Measurements from ENCODE around the gene GPC5.
"Not testable (repeated sequence)": the region's sequence is repeated elsewhere in the genome, so short reads cannot be mapped to it uniquely, and the experiment has no call there.

GPC5 gene

DNA sequence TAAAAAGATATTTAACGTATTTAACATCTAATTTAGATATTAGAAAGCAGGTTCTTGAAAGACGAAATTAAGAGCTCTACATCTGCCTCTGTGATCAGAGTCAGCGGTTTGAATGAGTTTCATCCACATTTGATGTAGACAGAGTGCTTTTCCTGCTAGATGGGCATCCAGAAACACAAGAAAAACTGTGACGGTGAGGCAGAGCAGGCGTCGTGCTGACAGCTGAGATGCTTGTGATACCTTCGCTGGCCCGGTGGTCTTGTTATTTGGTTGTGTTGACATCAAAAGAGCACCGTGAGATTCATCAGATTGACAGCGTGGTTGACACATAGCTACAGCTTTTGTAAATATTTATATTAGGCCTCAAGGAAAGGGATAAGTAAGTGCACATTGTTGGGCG is 399.1 kb downstream of the GPC5 start:
- no peak for DNase-seq

- not testable (repeated sequence) for DNase-seq
Measured at GRCh38 chr13:91798338-91798737, 399.9 kb downstream of the GPC5 start.

DNA sequence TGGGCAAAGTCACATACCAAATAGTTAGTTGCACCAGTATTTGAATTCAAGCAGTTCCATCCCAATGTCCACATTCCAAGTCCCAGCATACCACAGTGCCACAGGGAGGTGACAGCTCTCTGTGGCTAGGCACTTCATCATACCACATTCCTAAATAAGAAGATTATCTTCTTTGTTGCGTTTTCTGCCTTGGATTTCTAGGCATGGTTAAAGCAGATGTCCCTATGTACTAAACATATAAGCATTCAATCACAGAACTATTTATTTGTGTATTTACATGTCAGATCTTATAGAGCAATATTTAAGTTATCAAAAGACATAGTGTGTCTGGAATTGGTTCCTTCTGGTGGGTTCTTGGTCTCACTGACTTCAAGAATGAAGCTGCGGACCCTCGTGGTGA is 403.4 kb downstream of the GPC5 start:
- DNase-seq, result not testable (repeated sequence)

DNA sequence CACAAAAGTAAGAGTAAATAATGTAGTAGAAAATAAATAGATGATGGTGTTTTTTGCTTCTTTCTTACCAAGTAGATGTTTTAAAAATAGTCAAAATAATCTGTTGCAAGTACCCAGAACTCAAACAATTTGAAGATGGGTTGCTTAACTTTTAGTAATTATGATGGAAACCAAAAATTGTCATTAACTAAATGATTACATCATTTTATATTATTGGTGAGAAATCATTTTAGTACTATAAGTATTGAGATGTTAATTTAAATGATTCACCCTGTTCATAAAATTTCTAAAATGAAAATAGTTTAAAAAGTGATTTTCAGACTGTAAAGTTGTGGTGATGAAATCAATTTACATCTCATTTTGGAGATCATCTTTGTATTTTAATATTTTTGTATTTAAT is 404.5 kb downstream of the GPC5 start:
- DNase-seq, result no peak

DNA sequence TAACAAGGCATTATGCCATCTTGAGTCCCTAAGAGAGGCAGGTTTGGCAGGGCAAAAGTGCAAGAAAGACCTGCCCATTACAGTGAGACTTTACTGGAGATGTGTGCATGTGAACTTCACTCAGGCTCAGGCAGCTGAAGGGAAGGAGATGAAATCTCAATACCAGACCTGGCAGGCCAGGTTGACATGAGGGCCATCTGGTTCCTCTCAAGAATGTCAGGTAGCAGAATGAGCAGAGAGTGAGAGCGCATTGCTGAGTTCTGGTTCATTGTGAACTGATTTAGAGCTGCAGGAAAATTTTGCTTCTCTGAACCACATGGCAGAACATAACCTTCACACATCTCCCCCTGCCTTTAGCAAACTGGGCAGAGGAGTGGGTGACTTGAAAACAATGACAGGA is 406.3 kb downstream of the GPC5 start:
- no peak for DNase-seq

- no peak for DNase-seq
Measured at GRCh38 chr13:91805605-91806004, 407.2 kb downstream of the GPC5 start.

DNA sequence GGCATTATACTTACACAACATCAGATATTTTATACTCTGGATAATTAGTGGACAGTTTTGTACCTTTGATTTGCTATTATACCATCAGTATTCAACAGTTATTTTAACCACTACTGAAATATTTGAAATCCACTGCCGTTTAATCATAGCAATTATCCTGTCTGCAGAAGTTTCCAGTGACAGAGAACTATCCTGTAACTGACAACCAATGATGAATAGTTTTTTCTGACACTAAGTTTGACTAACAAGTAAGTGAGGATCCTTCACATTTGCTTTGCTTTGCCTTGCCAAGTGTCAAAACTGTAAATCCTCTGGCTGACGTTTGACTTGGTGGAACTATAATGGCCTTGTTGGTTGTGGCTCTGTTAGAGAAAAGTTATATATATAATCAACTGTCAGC is 410.7 kb downstream of the GPC5 start:
- DNase-seq, result no peak

GRCh38 chr13:91813253-91813652 is 414.8 kb downstream of the GPC5 start:
- DNase-seq, result no peak

- no peak for DNase-seq
Measured at GRCh38 chr13:91816263-91816807, 417.9 kb downstream of the GPC5 start.

GRCh38 chr13:91817250-91817649 is 418.8 kb downstream of the GPC5 start:
- DNase-seq, result no peak

DNA sequence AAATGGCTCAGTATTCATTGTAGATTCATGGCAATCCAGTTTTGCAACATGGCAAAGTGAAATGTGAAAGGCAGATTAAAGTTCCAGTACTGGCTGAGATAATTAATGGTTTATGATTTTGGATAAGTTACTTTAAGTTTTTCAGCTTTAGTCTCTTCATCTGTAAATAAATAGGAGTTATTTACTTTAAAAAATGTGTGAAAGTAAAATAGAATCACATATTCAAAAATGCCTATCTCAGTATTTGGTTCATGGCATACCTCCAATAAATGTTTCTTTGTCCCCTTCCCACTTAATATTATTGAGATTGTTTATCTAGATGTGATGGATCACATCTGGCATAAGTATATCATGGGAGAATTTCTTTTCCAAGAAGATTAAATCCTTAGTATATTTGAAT is 426.0 kb downstream of the GPC5 start:
- no peak for DNase-seq

- no peak for DNase-seq
Measured at GRCh38 chr13:91825516-91825915, 427.1 kb downstream of the GPC5 start.

- no peak for DNase-seq
Measured at GRCh38 chr13:91836553-91836952, 438.1 kb downstream of the GPC5 start.

GRCh38 chr13:91845612-91846011 is 447.2 kb downstream of the GPC5 start:
- no peak for DNase-seq

GRCh38 chr13:91863699-91864098 is 465.3 kb downstream of the GPC5 start:
- no peak for DNase-seq

DNA sequence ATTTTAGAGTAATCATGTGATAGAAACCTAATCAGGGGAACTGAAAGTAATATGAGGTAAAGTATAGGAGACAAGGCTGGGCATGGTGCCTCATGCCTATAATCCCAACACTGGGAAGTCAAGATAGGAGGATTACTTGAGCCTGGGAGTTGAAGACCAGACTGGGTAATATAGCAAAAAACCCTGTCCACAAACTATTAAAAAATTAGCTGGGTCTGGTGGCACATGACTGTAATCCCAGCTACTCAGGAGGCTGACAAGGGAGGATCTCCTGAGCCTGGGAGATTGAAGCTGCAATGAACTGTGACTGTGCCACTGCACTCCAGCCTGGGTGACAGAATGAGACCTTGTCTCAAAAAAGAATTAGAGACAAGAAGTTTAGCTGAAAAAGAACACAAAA is 469.9 kb downstream of the GPC5 start:
- no peak for DNase-seq

- no peak for DNase-seq
Measured at GRCh38 chr13:91878491-91878890, 480.1 kb downstream of the GPC5 start.

- DNase-seq, result no peak
Measured at GRCh38 chr13:91879360-91879759, 480.9 kb downstream of the GPC5 start.

- DNase-seq, result no peak
Measured at GRCh38 chr13:91882918-91883317, 484.5 kb downstream of the GPC5 start.

DNA sequence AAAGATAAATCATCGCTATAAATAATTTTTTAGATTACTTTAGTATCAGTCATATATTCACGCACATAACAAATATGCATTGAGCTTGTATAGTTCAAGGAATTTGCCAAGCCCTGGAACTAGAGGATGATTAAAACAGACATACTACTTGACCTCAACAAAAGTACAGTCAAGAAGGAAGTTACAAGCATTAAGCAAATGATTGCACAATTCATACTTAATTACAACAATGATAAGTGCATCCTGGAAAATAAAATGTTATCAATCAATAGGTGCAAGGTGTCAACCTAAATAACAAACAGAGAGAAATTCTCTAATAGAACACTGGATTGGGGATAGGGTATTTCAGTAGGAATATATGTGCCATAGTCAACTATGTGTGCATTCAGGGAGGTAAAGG is 491.2 kb downstream of the GPC5 start:
- DNase-seq, result no peak

GRCh38 chr13:91891141-91891540 is 492.7 kb downstream of the GPC5 start:
- DNase-seq, result no peak

DNA sequence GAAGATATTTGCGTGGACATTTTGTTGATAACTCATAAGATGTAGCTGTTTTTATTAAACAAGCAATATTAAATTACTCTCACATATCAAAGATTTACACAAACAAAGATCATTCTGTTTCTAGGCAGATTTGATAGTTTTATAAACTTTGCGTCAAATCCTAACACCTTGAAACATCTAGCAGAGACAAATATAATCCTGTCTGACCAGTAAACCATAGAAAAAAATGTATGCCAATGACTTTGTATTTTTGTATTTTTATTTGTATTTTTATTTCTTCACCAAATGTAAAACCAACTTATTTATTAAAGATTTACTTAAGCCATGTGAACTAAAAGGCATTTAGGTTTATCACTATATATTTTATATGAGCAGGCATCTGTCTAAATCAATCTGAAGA is 494.6 kb downstream of the GPC5 start:
- no peak for DNase-seq

DNA sequence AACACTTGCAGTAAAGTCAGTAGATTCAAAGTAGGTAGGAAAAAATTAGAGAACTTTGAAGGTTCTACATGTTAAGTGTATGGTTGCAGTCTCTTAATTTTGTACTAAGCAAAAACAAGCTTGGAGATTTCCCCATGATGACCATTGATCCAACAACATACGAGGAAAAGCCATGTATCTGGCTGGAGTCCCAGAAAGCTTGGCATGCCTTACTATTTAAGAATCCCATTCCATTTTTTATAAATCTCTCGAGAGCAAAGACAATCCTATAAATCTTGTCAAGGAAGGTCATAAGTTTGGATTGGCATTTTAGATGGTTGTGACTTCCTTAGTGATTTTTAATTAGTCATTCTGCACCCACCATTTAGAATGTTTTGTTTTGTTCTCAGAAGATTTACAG is 495.9 kb downstream of the GPC5 start:
- no peak for DNase-seq

DNA sequence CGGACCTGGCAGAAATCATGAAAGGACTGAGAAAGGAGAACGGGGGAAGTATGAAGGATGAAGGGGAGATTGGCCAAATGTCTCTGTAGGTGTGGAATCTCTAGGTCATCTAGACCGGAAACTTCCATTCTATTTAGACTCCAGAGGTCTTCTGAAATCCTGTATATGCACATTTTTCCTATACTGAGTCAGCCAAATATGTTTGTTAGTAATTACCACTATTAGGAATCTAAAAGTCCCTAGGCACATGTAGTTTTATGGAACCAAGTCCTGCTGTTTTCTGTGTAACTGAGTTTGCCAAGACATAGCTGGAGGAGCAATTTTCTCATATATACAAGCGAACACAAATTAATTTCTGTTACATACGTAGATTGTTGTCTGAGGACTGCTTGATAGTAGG is 498.1 kb downstream of the GPC5 start:
- DNase-seq, result no peak

- DNase-seq, result not testable (repeated sequence)
Measured at GRCh38 chr13:91898986-91899385, 500.6 kb downstream of the GPC5 start.

DNA sequence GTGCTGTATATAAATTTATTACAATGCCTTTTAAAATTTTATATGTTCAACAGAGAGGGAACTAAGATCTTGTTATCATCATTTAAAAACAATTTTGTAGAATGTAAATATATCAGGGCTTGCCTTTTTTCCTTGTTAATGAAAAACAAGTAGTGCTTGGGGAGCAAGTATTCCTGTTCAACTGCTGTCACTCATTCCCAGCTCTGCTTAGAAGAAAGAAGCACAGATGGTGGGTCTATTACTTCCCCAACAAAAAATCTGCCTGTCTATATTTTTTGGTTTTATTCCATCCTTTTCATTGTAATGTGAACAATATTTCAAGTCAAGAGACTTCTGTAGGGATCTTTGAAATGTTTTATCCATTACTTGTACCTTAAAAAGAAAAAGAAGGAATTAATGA is 503.9 kb downstream of the GPC5 start:
- no peak for DNase-seq

Data from activated CD4-positive, alpha-beta T cell treated with anti-CD3 and anti-CD28 coated beads for 48 hours (primary cell).